H9 (cell line): Measurements from ENCODE around the gene WWC1. TPM values are rescaled to one million over a fixed set of nuclear protein-coding genes. Genes with fewer than 3 reads are reported as not detected.

Experiments used
- DNase-seq: peaks from one replicate; pipeline ENCODE4 v3.0.0-alpha.2; 2017
- H2AFZ ChIP-seq: one replicate; pipeline ENCODE4 v1.6.1; 2013; ENCODE audit warnings: mild to moderate bottlenecking, low read length, control low read depth, moderate library complexity
- H2AK5ac ChIP-seq: 2 replicates; pipeline ENCODE4 v1.6.1; 2013; ENCODE audit warnings: low read length, control low read depth, mixed read lengths; ENCODE audit not compliant: insufficient read length
- H2BK120ac ChIP-seq: one replicate; pipeline ENCODE4 v1.6.1; 2013; ENCODE audit warnings: low read depth, mild to moderate bottlenecking, low read length, control low read depth, inconsistent platforms; ENCODE audit not compliant: poor library complexity, severe bottlenecking
- H2BK12ac ChIP-seq: 2 replicates; pipeline ENCODE4 v1.6.1; 2013; ENCODE audit warnings: low read length, control low read depth, mixed read lengths, low read depth; ENCODE audit not compliant: insufficient read length
- H2BK15ac ChIP-seq: 2 replicates; pipeline ENCODE4 v1.6.1; 2013; ENCODE audit warnings: low read depth, low read length, control low read depth
- H2BK20ac ChIP-seq: one replicate; pipeline ENCODE4 v1.6.1; 2013; ENCODE audit warnings: low read depth, mild to moderate bottlenecking, low read length, control low read depth, inconsistent platforms; ENCODE audit not compliant: poor library complexity, severe bottlenecking
- H2BK5ac ChIP-seq: 2 replicates; pipeline ENCODE4 v1.6.1; 2013; ENCODE audit warnings: low read length, control low read depth, mixed read lengths; ENCODE audit not compliant: insufficient read length
- H3K14ac ChIP-seq: 2 replicates; pipeline ENCODE4 v1.6.1; 2013; ENCODE audit warnings: low read length, control low read depth; ENCODE audit not compliant: insufficient read depth
- H3K18ac ChIP-seq: 2 replicates; pipeline ENCODE4 v1.6.1; 2013; ENCODE audit warnings: low read depth, mild to moderate bottlenecking, mixed read lengths, low read length, control low read depth; ENCODE audit not compliant: insufficient read length
- H3K23ac ChIP-seq: 2 replicates; pipeline ENCODE4 v1.6.1; 2013; ENCODE audit warnings: low read length, control low read depth, mixed read lengths, low read depth; ENCODE audit not compliant: insufficient read length
- H3K23me2 ChIP-seq: 2 replicates; pipeline ENCODE4 v1.6.1; 2013; ENCODE audit warnings: low read depth, mild to moderate bottlenecking, mixed read lengths, low read length, control low read depth; ENCODE audit not compliant: insufficient read length, poor library complexity, severe bottlenecking
- H3K27ac ChIP-seq: 2 replicates; pipeline ENCODE4 v1.5.1; 2013; ENCODE audit warnings: low read length, control low read depth, mixed read lengths, low read depth; ENCODE audit not compliant: insufficient read length
- H3K27me3 ChIP-seq: 2 replicates; pipeline ENCODE4 v1.6.1; 2013; ENCODE audit warnings: low read length, control low read depth, inconsistent platforms; ENCODE audit not compliant: insufficient read depth
- H3K4ac ChIP-seq: 2 replicates; pipeline ENCODE4 v1.6.1; 2013; ENCODE audit warnings: low read depth, mild to moderate bottlenecking, control low read depth, inconsistent platforms, low read length, moderate library complexity
- H3K4me1 ChIP-seq: 2 replicates; pipeline ENCODE4 v1.6.1; 2013; ENCODE audit warnings: low read length, control low read depth, inconsistent platforms; ENCODE audit not compliant: insufficient read depth
- H3K4me2 ChIP-seq: 2 replicates; pipeline ENCODE4 v1.6.1; 2013; ENCODE audit warnings: low read length, control low read depth, mixed read lengths; ENCODE audit not compliant: insufficient read length, insufficient read depth
- H3K56ac ChIP-seq: 2 replicates; pipeline ENCODE4 v1.6.1; 2013; ENCODE audit warnings: low read depth, mild to moderate bottlenecking, mixed read lengths, low read length, control low read depth; ENCODE audit not compliant: insufficient read length
- H3K79me1 ChIP-seq: 2 replicates; pipeline ENCODE4 v1.6.1; 2013; ENCODE audit warnings: low read depth, mild to moderate bottlenecking, moderate library complexity, low read length, control low read depth, inconsistent platforms; ENCODE audit not compliant: insufficient read depth, poor library complexity, severe bottlenecking
- H3K79me2 ChIP-seq: 2 replicates; pipeline ENCODE4 v1.6.1; 2013; ENCODE audit warnings: low read length, control low read depth, inconsistent platforms; ENCODE audit not compliant: insufficient read depth
- H3K9ac ChIP-seq: 2 replicates; pipeline ENCODE4 v1.6.1; 2013; ENCODE audit warnings: low read length, control low read depth, mixed read lengths; ENCODE audit not compliant: insufficient read length; ENCODE audit errors: extremely low read depth
- H3K9me3 ChIP-seq: one replicate; pipeline ENCODE4 v1.6.1; 2013; ENCODE audit warnings: low read depth, low read length, inconsistent platforms; ENCODE audit not compliant: control insufficient read depth
- H3T11ph ChIP-seq: one replicate; pipeline ENCODE4 v1.6.1; 2013; ENCODE audit warnings: mild to moderate bottlenecking, low read length, control low read depth, inconsistent platforms
- H4K20me1 ChIP-seq: one replicate; pipeline ENCODE4 v1.6.1; 2013; ENCODE audit not compliant: control insufficient read depth, insufficient read length, insufficient read depth
- H4K5ac ChIP-seq: 2 replicates; pipeline ENCODE4 v1.6.1; 2013; ENCODE audit warnings: low read depth, mild to moderate bottlenecking, mixed read lengths, low read length, control low read depth; ENCODE audit not compliant: insufficient read length
- H4K8ac ChIP-seq: replicated peaks from 2 replicates; pipeline ENCODE4 v1.6.1; 2013; ENCODE audit warnings: low read length, control low read depth, mixed read lengths, low read depth; ENCODE audit not compliant: insufficient read length
- H4K91ac ChIP-seq: 2 replicates; pipeline ENCODE4 v1.6.1; 2013; ENCODE audit warnings: low read depth, mild to moderate bottlenecking, moderate library complexity, mixed read lengths, low read length, control low read depth; ENCODE audit not compliant: insufficient read length
- H3K27ac Mint-ChIP-seq, 3 experiments: 2 replicates in 2 of 3; 3 replicates in 1 of 3; pipeline ENCODE4 v1.8.0; 2020 to 2021; ENCODE audit warnings: mixed read lengths in 3 of 3, mild to moderate bottlenecking in 1 of 3, moderate library complexity in 1 of 3
- H3K27me3 Mint-ChIP-seq: 2 replicates; pipeline ENCODE4 v1.8.0; 2021; ENCODE audit warnings: low read depth, mild to moderate bottlenecking, moderate library complexity, mixed read lengths
- H3K36me3 Mint-ChIP-seq, 3 experiments: 2 replicates in 2 of 3; 3 replicates in 1 of 3; pipeline ENCODE4 v1.8.0; 2020 to 2021; ENCODE audit warnings: low read depth in 3 of 3, mixed read lengths in 3 of 3; ENCODE audit not compliant: insufficient read depth in 1 of 3
- H3K4me1 Mint-ChIP-seq, 2 experiments: 2 replicates each; pipeline ENCODE4 v1.8.0; 2020; ENCODE audit warnings: mixed read lengths in 2 of 2
- H3K4me3 Mint-ChIP-seq, 2 experiments: 2 replicates in 1 of 2; 3 replicates in 1 of 2; pipeline ENCODE4 v1.8.0; 2020 to 2021; ENCODE audit warnings: mild to moderate bottlenecking in 2 of 2, mixed read lengths in 2 of 2, moderate library complexity in 1 of 2
- H3K9me3 Mint-ChIP-seq, 2 experiments: 2 replicates in 1 of 2; 3 replicates in 1 of 2; pipeline ENCODE4 v1.8.0; 2020; ENCODE audit warnings: mild to moderate bottlenecking in 2 of 2, mixed read lengths in 2 of 2, moderate library complexity in 1 of 2
- CTCF ChIP-seq: fragments of 200-600 bp; sonication (generic); conservative IDR thresholded peaks from 3 replicates; pipeline ENCODE4 v1.8.0; 2021; ENCODE audit warnings: antibody characterized with exemption, mild to moderate bottlenecking
- WGBS: extraction: QIAGEN DNeasy Blood & Tissue Kit; methylation state at CpG from one replicate; pipeline ENCODE4 v1.1.7; 2013; ENCODE audit warnings: missing lambda C conversion rate, low lambda C conversion rate, mixed read lengths; ENCODE audit not compliant: insufficient read length; ENCODE audit errors: extremely low coverage; 5-methylcytosine and 5-hydroxymethylcytosine counted together
- total RNA-seq: library from RNA; stranded (reverse); gene quantifications from 2 replicates; pipeline ENCODE4 v1.2.1, GENCODE V29; 2021

The WWC1 gene
- total RNA-seq, 1 experiment from 2014 or later = 28.2 TPM

GRCh38 chr5:168451565-168451964 lies 160.1 kb downstream of the WWC1 start:
- H4K20me1 ChIP-seq = no peaks in the 10 kb centered on the region
- H2BK20ac ChIP-seq = no peak overlapping the region
- H3K9me3 ChIP-seq = no peaks in the 10 kb centered on the region
- no peak overlapping the region for H3K56ac ChIP-seq
- Mint-ChIP-seq H3K27me3 (no peaks in the 10 kb centered on the region; the same call in 1 of the 2 replicates), H3K4me3 (no peak overlapping the region), H3K9me3 (no peaks in the 10 kb centered on the region), H3K27ac (no peak overlapping the region), H3K36me3 (peaks cover 19 to 44% (median 42%) of the 10 kb centered on the region in 3 experiments; a peak in 6 of 7 replicates), H3K4me1 (no peaks in the 10 kb centered on the region; a peak in 1 of 4 replicates)
- no peak overlapping the region for H2BK120ac ChIP-seq
- H2BK12ac ChIP-seq = no peak overlapping the region
- H4K5ac ChIP-seq = no peak overlapping the region
- H3K4me1 ChIP-seq = no peaks in the 10 kb centered on the region
- H3K27me3 ChIP-seq = no peaks in the 10 kb centered on the region
- H2AFZ ChIP-seq = no peak overlapping the region
- H3K18ac ChIP-seq = no peak overlapping the region
- WGBS = no CpG with 5 or more reads among the region's 3 CpGs
- H3K9ac ChIP-seq = no peak overlapping the region
- H2BK5ac ChIP-seq = no peak overlapping the region
- no peaks in the 10 kb centered on the region for H3K79me2 ChIP-seq
- no peak overlapping the region for H4K8ac ChIP-seq
- H3K4ac ChIP-seq = no peak overlapping the region
- no peaks in the 10 kb centered on the region for H3K23me2 ChIP-seq
- H3K4me2 ChIP-seq = no peak overlapping the region
- H3K27ac ChIP-seq = no peak overlapping the region
- TF ChIP-seq CTCF = no peak
- no peak for DNase-seq
- H2BK15ac ChIP-seq = no peak overlapping the region
- H3K79me1 ChIP-seq = no peaks in the 10 kb centered on the region
- H3K14ac ChIP-seq = no peak overlapping the region
- no peak overlapping the region for H3K23ac ChIP-seq
- H2AK5ac ChIP-seq = no peak overlapping the region
- H4K91ac ChIP-seq = no peak overlapping the region
- no peak overlapping the region for H3T11ph ChIP-seq
